ENCODE results near the gene EPHX1. TPM values are rescaled to one million over a fixed set of nuclear protein-coding genes. Genes with fewer than 3 reads are reported as not detected.

Gene EPHX1
- total RNA-seq, 1 donor from 2014 or later = 142 TPM

GRCh38 chr1:225819346-225820192, 9.6 kb downstream of the EPHX1 start:
- intact Hi-C loops (cut with DNase I) = no loop called here
- TF ChIP-seq POLR2A (IDR thresholded peaks at IDR 0.05) = no peak
- no peak for TF ChIP-seq POLR2AphosphoS5 (IDR thresholded peaks at IDR 0.05; ENCODE audit: insufficient read depth in 1 of 2, low read depth in 1 of 2)
- no peak for TF ChIP-seq CTCF (IDR thresholded peaks at IDR 0.05)
- no peaks in the 10 kb centered on the region for H3K9me3 ChIP-seq
- H3K4me3 ChIP-seq = no peak overlapping the region
- peak overlapping the region; percentile 96 for H3K27ac ChIP-seq
- H3K4me1 ChIP-seq = peaks cover 97% of the 10 kb centered on the region
- peak in 1 of 2 donors; percentile 74 for DNase-seq (ENCODE audit: extremely low spot score in 2 of 2)
- H3K27me3 ChIP-seq = no peaks in the 10 kb centered on the region
- H3K36me3 ChIP-seq = peaks cover 0 to 5% of the 10 kb centered on the region in 2 donors

- DNase-seq (ENCODE audit: extremely low spot score in 2 of 2) = no peak
- Histone ChIP-seq H3K4me1 (peaks cover 97% of the 10 kb centered on the region), H3K27ac (peak overlapping the region; percentile 96), H3K4me3 (no peak overlapping the region), H3K27me3 (no peaks in the 10 kb centered on the region), H3K36me3 (peaks cover 0 to 5% of the 10 kb centered on the region in 2 donors), H3K9me3 (no peaks in the 10 kb centered on the region)
- intact Hi-C loops (cut with DNase I) = no loop called here
- TF ChIP-seq POLR2A (IDR thresholded peaks at IDR 0.05) = no peak
- TF ChIP-seq POLR2AphosphoS5 (IDR thresholded peaks at IDR 0.05; ENCODE audit: insufficient read depth in 1 of 2, low read depth in 1 of 2) = no peak
Observed at GRCh38 chr1:225820522-225821120, 10.7 kb downstream of the EPHX1 start.

- Histone ChIP-seq H3K9me3 (no peaks in the 10 kb centered on the region), H3K27ac (peak overlapping the region; percentile 57), H3K27me3 (no peaks in the 10 kb centered on the region), H3K4me1 (peaks cover 90% of the 10 kb centered on the region), H3K4me3 (no peak overlapping the region), H3K36me3 (peaks cover 0 to 5% of the 10 kb centered on the region in 2 donors)
- DNase-seq (ENCODE audit: extremely low spot score in 2 of 2) = no peak
- intact Hi-C loops (cut with DNase I) = no loop called here
- TF ChIP-seq POLR2AphosphoS5 (IDR thresholded peaks at IDR 0.05; ENCODE audit: insufficient read depth in 1 of 2, low read depth in 1 of 2) (no peak), POLR2A (IDR thresholded peaks at IDR 0.05) (no peak), CTCF (IDR thresholded peaks at IDR 0.05) (no peak)
Observed at GRCh38 chr1:225822655-225823403, 12.9 kb downstream of the EPHX1 start.

GRCh38 chr1:225823811-225824261, 13.9 kb downstream of the EPHX1 start:
- Histone ChIP-seq H3K36me3 (peaks cover 0 to 9% of the 10 kb centered on the region in 2 donors), H3K9me3 (no peaks in the 10 kb centered on the region), H3K27me3 (no peaks in the 10 kb centered on the region), H3K27ac (peak overlapping the region; percentile 57), H3K4me1 (peaks cover 81% of the 10 kb centered on the region), H3K4me3 (no peak overlapping the region)
- intact Hi-C loops (cut with DNase I) = no loop called here
- DNase-seq (ENCODE audit: extremely low spot score in 2 of 2) = no peak
- TF ChIP-seq POLR2AphosphoS5 (IDR thresholded peaks at IDR 0.05; ENCODE audit: insufficient read depth in 1 of 2, low read depth in 1 of 2) (no peak), POLR2A (IDR thresholded peaks at IDR 0.05) (no peak), CTCF (IDR thresholded peaks at IDR 0.05) (no peak)

- Histone ChIP-seq H3K4me1 (peaks cover 76% of the 10 kb centered on the region), H3K36me3 (peaks cover 0 to 15% of the 10 kb centered on the region in 2 donors), H3K4me3 (no peak overlapping the region), H3K9me3 (no peaks in the 10 kb centered on the region), H3K27me3 (no peaks in the 10 kb centered on the region), H3K27ac (peak overlapping the region; percentile 57)
- DNase-seq (ENCODE audit: extremely low spot score in 2 of 2) = no peak
- TF ChIP-seq POLR2A (IDR thresholded peaks at IDR 0.05) = no peak
- no peak for TF ChIP-seq CTCF (IDR thresholded peaks at IDR 0.05)
- TF ChIP-seq POLR2AphosphoS5 (IDR thresholded peaks at IDR 0.05; ENCODE audit: insufficient read depth in 1 of 2, low read depth in 1 of 2) = no peak
- intact Hi-C loops (cut with DNase I) = no loop called here
Observed at GRCh38 chr1:225824533-225824941, 14.6 kb downstream of the EPHX1 start.

All from vagina (tissue), 2 donors.